Measurements from ENCODE around the gene SPDYE2. TPM values are rescaled to one million over a fixed set of nuclear protein-coding genes. Genes with fewer than 3 reads are reported as not detected.
"Not testable (repeated sequence)": the region's sequence is repeated elsewhere in the genome, so short reads cannot be mapped to it uniquely, and the experiment has no call there.

Gene SPDYE2
- polyA plus RNA-seq, 6 donors from 2014 or later = 0.30 to 0.96 (median 0.55) TPM; not detected in 1

GRCh38 chr7:102524803-102525202 lies 26.2 kb upstream of the SPDYE2 start:
- not testable (repeated sequence) for DNase-seq; ATAC-seq (ENCODE audit: low read depth in 2 of 2); H3K27ac Mint-ChIP-seq; H3K4me3 Mint-ChIP-seq; H3K4me1 Mint-ChIP-seq; H3K36me3 Mint-ChIP-seq; H3K9me3 Mint-ChIP-seq; H3K27me3 Mint-ChIP-seq

DNA sequence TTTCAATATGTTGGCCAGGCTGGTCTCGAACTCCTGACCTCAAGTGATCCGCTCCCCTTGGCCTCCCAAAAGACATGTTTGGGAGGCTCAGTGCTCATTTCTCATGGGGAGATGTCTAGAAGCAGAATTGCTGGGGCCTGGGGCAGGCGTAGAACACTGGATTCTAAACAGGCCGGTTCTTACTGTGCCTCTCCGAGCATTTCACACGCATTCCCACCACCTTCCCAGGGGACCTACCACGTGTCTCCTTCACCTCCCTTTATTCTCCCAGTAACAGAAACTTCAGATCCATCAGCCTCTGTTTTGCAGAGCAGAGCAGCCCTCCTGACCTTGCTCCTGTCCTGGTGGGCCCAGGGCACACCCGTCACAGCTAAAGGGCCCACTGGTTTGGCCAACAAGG lies 23.8 kb upstream of the SPDYE2 start:
- H3K27me3 Mint-ChIP-seq; DNase-seq; ATAC-seq (ENCODE audit: low read depth in 2 of 2); H3K27ac Mint-ChIP-seq; H3K4me1 Mint-ChIP-seq; H3K9me3 Mint-ChIP-seq; H3K36me3 Mint-ChIP-seq; H3K4me3 Mint-ChIP-seq: not testable (repeated sequence)

DNA sequence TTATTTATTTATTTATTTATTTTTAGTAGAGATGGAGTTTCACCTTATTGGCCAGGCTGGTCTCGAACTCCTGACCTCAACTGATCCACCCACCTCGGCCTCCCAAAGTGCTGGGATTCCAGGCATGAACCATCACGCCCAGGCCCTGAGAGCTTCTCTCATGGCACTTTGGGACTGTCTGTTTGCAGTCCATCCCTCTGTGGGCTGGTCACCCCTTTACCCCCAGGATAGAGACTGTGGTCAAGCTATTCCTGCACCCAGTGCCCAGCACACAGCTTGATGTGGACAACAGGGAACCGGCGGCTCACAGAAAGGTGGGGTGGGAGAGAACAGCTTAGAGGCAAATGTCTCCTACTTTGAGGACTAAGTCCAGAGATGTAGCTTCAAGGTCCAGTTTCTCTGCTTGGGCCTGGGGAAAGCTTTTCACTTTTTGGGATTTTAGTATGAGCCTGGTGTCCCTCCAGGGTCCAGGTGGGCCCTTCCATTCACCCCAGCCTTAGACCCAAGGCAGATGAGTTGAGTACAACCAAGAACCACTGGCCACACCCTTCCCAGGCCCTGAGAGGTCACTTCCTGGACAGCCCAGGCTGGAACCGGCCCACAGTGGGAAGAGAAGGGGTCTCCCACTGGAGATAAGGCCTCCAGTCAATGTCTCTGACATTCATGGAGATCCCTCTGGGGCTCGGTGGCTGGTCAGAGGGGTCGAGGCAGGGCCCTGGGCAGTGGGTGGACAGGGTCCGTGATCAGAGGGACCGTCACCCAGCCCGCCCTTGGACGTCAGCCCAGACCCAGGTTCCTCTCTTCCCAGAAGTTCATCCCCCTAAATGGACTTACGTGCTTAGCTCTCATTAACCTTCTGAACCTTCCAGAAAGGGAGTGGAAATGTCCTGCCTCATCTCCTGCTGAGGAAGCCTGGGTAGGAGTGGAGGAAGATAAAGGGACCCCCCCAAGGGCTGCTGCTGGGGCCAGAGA lies 22.9 kb upstream of the SPDYE2 start:
- H3K4me3 Mint-ChIP-seq; H3K9me3 Mint-ChIP-seq; ATAC-seq (ENCODE audit: low read depth in 2 of 2); DNase-seq; H3K27ac Mint-ChIP-seq; H3K27me3 Mint-ChIP-seq; H3K36me3 Mint-ChIP-seq; H3K4me1 Mint-ChIP-seq: not testable (repeated sequence)

- H3K4me3 Mint-ChIP-seq; H3K27me3 Mint-ChIP-seq; DNase-seq; H3K4me1 Mint-ChIP-seq; H3K9me3 Mint-ChIP-seq; ATAC-seq (ENCODE audit: low read depth in 2 of 2); H3K27ac Mint-ChIP-seq; H3K36me3 Mint-ChIP-seq: not testable (repeated sequence)
These were observed 19.4 kb upstream of the SPDYE2 start for GRCh38 chr7:102531583-102531982.

DNA sequence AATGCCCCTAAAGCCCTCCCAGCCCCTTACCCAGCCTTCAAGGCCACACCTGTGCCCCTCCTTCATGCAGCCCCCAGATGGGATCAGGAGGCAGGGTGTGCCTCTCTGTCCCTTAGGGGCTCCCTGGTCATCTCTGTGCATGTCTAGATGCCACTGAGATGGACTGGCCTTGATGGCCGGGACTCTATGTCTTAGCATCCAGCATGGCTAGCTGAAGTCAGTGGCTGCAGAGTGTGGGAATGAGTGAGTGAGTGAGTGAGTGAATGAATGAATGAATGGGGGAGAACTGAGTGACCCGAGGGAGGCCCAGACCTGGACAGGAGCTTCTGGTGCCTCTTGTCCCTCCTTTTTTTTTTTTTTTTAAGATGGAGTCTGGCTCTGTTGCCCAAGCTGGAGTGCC lies 18.9 kb upstream of the SPDYE2 start:
- not testable (repeated sequence) for H3K27me3 Mint-ChIP-seq; DNase-seq; H3K27ac Mint-ChIP-seq; H3K9me3 Mint-ChIP-seq; H3K36me3 Mint-ChIP-seq; ATAC-seq (ENCODE audit: low read depth in 2 of 2); H3K4me1 Mint-ChIP-seq; H3K4me3 Mint-ChIP-seq

GRCh38 chr7:102535062-102535615 lies 15.9 kb upstream of the SPDYE2 start:
- H3K27ac Mint-ChIP-seq; H3K4me1 Mint-ChIP-seq; ATAC-seq (ENCODE audit: low read depth in 2 of 2); H3K27me3 Mint-ChIP-seq; H3K36me3 Mint-ChIP-seq; H3K4me3 Mint-ChIP-seq; DNase-seq; H3K9me3 Mint-ChIP-seq: not testable (repeated sequence)

DNA sequence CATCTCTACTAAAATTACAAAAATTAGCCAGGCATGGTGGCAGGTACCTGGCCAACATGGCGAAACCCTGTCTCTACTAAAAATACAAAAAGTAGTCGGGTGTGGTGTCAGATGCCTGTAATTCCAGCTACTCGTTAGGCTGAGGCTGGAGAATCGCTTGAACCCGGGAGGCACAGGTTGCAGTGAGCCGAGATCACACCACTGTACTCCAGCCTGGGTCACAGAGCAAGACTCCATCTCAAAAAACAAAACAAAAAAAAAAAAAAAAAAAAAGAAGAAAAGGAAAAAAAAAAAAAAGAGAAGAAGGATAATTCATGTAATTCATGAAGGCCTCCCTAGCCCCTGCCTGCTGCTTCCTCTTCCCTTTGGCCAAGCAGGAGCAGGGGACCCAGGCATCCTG lies 10.4 kb upstream of the SPDYE2 start:
- not testable (repeated sequence) for H3K36me3 Mint-ChIP-seq; DNase-seq; H3K4me1 Mint-ChIP-seq; H3K27ac Mint-ChIP-seq; H3K4me3 Mint-ChIP-seq; ATAC-seq (ENCODE audit: low read depth in 2 of 2); H3K9me3 Mint-ChIP-seq; H3K27me3 Mint-ChIP-seq

DNA sequence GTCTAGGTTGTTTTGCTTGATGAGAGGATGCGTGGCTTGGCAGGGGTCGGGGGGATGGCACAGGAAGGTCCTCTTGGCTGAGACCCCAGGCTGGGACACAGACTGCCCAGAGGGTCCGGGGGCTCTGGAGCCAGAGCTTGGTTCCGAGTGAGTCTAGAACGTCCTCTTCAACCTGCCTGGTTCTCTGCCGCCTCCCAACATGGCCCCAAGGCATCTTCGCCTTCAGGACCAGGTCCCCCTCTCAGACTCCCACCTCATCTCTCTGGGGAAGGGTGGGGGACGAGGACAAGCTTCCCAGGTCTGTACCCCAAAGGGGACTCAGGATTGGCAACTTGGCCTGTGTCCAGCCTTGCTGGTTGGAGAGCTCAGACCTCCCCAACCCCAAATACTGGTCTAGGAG lies 8.9 kb upstream of the SPDYE2 start:
- H3K4me1 Mint-ChIP-seq; H3K27me3 Mint-ChIP-seq; ATAC-seq (ENCODE audit: low read depth in 2 of 2); H3K36me3 Mint-ChIP-seq; H3K4me3 Mint-ChIP-seq; H3K27ac Mint-ChIP-seq; H3K9me3 Mint-ChIP-seq; DNase-seq: not testable (repeated sequence)

DNA sequence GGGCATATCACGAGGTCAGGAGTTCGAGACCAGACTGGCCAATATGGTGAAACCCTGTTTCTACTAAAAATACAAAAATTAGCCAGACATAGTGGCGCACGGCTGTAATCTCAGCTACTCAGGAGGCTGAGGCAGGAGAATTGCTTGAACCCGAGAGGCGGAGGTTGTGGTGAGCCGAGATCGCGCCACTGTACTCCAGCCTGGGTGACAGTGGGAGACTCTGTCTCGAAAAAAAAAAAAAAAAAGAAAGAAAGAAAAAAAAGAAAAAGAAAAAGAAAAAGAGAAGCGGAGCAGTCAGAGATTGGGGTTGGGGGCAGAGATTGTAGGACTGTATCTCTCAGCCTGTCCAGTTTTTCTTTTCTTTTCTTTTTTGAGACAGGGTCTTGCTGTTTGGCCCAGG lies 8.3 kb upstream of the SPDYE2 start:
- ATAC-seq (ENCODE audit: low read depth in 2 of 2); DNase-seq; H3K9me3 Mint-ChIP-seq; H3K4me1 Mint-ChIP-seq; H3K4me3 Mint-ChIP-seq; H3K36me3 Mint-ChIP-seq; H3K27ac Mint-ChIP-seq; H3K27me3 Mint-ChIP-seq: not testable (repeated sequence)

GRCh38 chr7:102543596-102543995 lies 7.4 kb upstream of the SPDYE2 start, which contains the start of gene UPK3BL2:
Gene UPK3BL2 (minus strand): TSS chr7:102543696. CDS start chr7:102543636, 60 bp downstream.
- not testable (repeated sequence) for H3K36me3 Mint-ChIP-seq; ATAC-seq (ENCODE audit: low read depth in 2 of 2); H3K4me1 Mint-ChIP-seq; H3K4me3 Mint-ChIP-seq; H3K27ac Mint-ChIP-seq; H3K27me3 Mint-ChIP-seq; DNase-seq; H3K9me3 Mint-ChIP-seq

DNA sequence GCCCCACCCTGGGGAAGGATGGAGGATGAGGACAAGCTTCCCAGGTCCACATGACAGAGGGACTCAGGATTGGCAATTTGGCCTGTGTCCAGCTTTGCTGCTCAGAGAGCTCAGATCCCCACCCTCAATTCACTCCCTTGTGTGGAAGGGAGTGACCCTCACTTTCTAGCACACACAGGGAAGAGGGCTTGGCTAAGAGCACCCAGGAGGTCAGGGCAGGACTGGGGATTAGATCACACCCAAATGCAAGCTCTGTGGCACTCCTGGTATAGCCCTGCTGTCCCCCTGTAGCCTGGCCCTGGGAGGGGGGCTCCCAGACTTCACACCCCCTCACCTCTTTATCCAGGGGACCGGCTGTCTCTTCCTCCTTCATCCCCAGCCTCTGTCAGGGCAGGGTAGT lies 6.7 kb upstream of the SPDYE2 start:
- not testable (repeated sequence) for H3K27ac Mint-ChIP-seq, H3K9me3 Mint-ChIP-seq

DNA sequence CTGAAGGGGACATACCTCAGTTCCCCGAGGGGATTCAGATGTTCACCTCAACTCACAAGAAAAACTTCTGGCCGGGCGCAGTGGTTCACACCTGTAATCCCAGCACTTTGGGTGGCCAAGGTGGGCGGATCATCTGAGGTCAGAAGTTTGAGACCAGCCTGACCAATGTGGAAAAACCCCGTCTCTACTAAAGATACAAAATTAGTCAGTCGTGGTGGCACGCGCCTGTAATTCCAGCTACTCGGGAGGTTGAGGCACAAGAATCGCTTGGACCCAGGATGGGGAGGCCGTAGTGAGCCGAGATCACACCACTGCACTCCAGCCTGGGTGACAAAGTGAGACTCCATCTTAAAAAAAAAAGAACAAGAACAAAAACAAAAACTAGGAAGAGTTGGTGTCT lies 5.7 kb upstream of the SPDYE2 start:
- H3K27me3 Mint-ChIP-seq; H3K4me3 Mint-ChIP-seq; ATAC-seq (ENCODE audit: low read depth in 2 of 2); H3K27ac Mint-ChIP-seq; H3K4me1 Mint-ChIP-seq; H3K9me3 Mint-ChIP-seq; H3K36me3 Mint-ChIP-seq; DNase-seq: not testable (repeated sequence)

More for the DNA sequence above, 6.7 kb upstream of the SPDYE2 start:
- H3K4me3 Mint-ChIP-seq; H3K4me1 Mint-ChIP-seq; ATAC-seq (ENCODE audit: low read depth in 2 of 2); H3K36me3 Mint-ChIP-seq; H3K27me3 Mint-ChIP-seq; DNase-seq: not testable (repeated sequence)

DNA sequence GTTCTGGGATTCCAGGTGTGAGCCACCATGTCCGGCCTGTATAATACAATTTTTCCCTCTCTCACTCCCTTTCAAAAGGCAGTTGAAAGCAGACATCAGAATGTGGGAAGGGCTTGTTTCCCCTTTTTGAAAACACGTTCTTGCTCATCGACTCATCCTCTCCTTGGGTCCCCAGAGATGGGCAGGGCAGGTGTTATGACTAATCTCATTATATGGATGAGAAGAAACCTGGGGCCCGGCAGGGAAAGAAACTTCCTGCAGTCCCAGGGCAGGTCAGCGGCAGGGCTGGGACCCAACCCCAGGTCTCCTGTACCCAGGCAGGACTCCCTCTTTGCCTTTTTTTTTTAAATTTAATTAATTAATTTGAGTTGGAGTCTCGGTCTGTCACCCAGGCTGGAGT lies 4.7 kb upstream of the SPDYE2 start:
- not testable (repeated sequence) for DNase-seq, H3K9me3 Mint-ChIP-seq, H3K36me3 Mint-ChIP-seq, H3K27me3 Mint-ChIP-seq, H3K27ac Mint-ChIP-seq, H3K4me3 Mint-ChIP-seq, H3K4me1 Mint-ChIP-seq
- peak; percentile 80 to 86 for ATAC-seq (ENCODE audit: low read depth in 2 of 2)

GRCh38 chr7:102568620-102569019 lies 17.6 kb downstream of the SPDYE2 start:
- ATAC-seq (ENCODE audit: low read depth in 2 of 2); H3K9me3 Mint-ChIP-seq; H3K36me3 Mint-ChIP-seq; DNase-seq; H3K4me1 Mint-ChIP-seq; H3K27me3 Mint-ChIP-seq; H3K27ac Mint-ChIP-seq; H3K4me3 Mint-ChIP-seq: not testable (repeated sequence)

Measured in naive B cell (primary cell).